ENCODE measurements around the gene EPHA4. TPM values are rescaled to one million over a fixed set of nuclear protein-coding genes. Genes with fewer than 3 reads are reported as not detected.

Gene EPHA4
- total RNA-seq, 1 donor from 2014 or later = 51.2 TPM

DNA sequence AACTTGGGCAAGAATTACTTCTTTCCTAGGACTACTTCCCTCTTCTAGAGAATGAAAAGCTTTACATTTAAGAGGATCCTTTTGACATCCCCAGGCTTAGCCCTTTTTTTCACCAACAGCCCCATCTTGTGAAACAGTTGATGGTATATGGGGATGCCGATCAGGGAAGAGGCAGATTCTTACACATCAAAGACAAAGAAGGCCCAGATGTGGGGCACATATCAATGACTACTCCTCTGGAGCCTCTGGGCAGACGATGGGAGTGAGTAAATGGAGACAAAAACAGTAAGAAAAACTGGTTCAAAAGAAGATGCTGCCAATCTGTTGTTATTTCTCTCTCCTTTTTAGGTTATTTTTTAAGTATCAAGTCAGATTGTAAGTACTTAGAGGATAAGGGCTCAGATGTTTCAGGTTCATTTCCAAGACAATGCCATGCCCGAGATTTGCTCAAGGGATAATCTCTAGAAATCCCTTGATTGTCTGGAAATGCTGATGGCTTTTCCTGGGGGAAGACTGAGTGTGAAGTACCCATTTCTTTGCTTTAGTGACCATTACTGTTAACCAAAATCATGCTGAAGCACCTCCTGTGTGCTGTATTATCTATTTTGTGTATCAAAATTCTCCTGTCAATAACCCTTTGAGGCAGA, 117.5 kb downstream of the EPHA4 start:
- H3K9me3 ChIP-seq = no peaks in the 10 kb centered on the region
- intact Hi-C loops (cut with DNase I) = no loop called here

DNA sequence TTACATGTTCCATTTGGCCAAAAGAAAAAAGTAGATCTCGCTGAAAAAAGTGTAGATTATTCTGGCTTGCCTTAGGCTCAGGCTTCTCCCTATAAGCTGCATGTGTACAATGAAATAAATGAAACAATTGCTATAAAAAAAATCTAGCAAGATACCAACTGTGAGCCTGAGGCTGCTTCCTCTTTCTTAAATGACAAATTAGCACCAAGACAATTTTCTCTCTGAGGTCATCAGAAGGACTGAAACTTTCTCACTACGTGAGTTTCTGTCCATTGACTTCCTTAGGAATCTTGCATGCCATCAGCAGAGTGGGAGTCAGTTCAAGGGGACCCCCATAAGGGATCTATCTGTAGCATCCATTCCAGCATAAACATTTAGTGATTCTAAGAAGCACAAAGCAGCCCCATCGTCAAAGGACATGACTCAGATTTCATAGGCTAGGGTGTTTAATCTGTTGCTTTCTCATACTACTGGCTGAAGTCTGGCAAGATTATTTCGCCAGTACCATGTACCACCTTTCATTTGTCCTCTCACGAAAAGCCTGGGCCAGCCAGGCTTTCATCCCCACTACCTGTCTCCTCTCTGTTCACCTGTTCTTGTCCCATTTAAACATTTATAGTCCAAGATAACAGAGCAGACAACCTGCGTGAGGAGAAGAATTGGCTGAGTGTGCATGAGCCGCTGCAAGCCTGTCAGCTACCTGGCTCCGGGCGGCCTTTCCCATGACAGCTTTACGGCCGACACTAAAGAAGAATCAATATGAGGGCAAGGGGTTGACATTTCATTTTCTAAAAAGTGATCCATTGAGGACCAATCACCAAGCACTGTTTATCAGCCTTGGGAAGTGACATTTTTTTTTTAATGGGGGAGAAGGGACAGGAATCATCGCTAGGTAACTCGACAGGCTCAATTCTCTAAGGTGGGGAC, 120.0 kb downstream of the EPHA4 start:
- H3K27ac ChIP-seq = no peak overlapping the region
- H3K4me3 ChIP-seq = no peak overlapping the region
- peaks cover 3 to 7% of the 10 kb centered on the region in 2 donors for H3K36me3 ChIP-seq
- H3K4me1 ChIP-seq = no peaks in the 10 kb centered on the region
- TF ChIP-seq, protein P1, sequence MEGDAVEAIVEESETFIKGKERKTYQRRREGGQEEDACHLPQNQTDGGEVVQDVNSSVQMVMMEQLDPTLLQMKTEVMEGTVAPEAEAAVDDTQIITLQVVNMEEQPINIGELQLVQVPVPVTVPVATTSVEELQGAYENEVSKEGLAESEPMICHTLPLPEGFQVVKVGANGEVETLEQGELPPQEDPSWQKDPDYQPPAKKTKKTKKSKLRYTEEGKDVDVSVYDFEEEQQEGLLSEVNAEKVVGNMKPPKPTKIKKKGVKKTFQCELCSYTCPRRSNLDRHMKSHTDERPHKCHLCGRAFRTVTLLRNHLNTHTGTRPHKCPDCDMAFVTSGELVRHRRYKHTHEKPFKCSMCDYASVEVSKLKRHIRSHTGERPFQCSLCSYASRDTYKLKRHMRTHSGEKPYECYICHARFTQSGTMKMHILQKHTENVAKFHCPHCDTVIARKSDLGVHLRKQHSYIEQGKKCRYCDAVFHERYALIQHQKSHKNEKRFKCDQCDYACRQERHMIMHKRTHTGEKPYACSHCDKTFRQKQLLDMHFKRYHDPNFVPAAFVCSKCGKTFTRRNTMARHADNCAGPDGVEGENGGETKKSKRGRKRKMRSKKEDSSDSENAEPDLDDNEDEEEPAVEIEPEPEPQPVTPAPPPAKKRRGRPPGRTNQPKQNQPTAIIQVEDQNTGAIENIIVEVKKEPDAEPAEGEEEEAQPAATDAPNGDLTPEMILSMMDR (IDR thresholded peaks at IDR 0.05) = no peak
- intact Hi-C loops (cut with DNase I) = no loop called here
- no peak for DNase-seq (ENCODE audit: low spot score in 2 of 2)
- H3K9me3 ChIP-seq = no peaks in the 10 kb centered on the region
- H3K27me3 ChIP-seq = no peaks in the 10 kb centered on the region

More for the DNA sequence above, 117.5 kb downstream of the EPHA4 start:
- H3K27ac ChIP-seq = no peak overlapping the region
- H3K36me3 ChIP-seq = peaks cover 3 to 7% of the 10 kb centered on the region in 2 donors
- no peaks in the 10 kb centered on the region for H3K27me3 ChIP-seq
- DNase-seq (ENCODE audit: low spot score in 2 of 2) = no peak
- H3K4me1 ChIP-seq = no peaks in the 10 kb centered on the region
- H3K4me3 ChIP-seq = no peak overlapping the region
- TF ChIP-seq, protein P1 (IDR thresholded peaks at IDR 0.05) = no peak

DNA sequence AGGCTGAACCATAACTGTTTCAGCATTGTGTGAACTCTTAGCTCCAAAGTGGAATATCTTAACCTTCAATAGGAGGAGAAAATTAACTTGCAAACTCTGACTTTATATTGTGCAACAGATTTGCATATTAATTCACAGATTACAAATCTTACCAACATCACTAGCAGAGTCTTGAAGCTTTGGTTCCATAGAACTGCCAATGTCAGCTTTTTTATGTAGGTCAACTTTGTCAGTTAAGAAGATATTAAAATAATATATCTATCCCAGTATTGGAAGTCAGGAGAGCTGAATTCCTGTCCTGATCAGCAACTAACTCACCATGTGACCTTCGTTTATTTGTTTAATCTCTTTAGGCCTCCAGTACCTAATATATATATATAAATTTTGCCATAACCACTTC, 121.8 kb downstream of the EPHA4 start:
- Histone ChIP-seq H3K4me3 (no peak overlapping the region), H3K27ac (no peak overlapping the region), H3K9me3 (no peaks in the 10 kb centered on the region), H3K27me3 (no peaks in the 10 kb centered on the region), H3K36me3 (peaks cover 1 to 3% of the 10 kb centered on the region in 2 donors), H3K4me1 (no peaks in the 10 kb centered on the region)
- intact Hi-C loops (cut with DNase I) = no loop called here
- no peak for DNase-seq (ENCODE audit: low spot score in 2 of 2)
- TF ChIP-seq, protein P1 (IDR thresholded peaks at IDR 0.05) = no peak

DNA sequence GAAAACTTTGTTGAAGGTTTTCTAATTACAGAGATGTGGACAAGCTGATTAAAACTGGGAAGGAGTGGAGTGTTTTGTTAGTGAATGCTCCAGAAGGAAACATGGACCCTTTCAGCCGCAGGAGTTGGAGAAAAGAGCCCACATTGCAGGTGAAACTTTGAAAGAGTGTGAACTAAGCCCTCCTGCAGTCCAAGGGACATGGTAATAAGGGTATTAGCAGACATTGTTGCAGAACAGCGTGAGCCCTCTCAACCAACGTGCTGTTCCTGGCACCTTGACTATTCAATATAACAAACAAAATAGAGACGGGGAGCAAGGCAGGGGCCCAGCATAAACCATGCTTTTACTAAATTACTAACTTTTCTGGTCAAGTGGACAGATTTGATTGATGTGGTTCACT, 122.7 kb downstream of the EPHA4 start:
- DNase-seq (ENCODE audit: low spot score in 2 of 2) = no peak
- no peak overlapping the region for H3K4me3 ChIP-seq
- H3K4me1 ChIP-seq = no peaks in the 10 kb centered on the region
- no peak overlapping the region for H3K27ac ChIP-seq
- no peaks in the 10 kb centered on the region for H3K9me3 ChIP-seq
- no peaks in the 10 kb centered on the region for H3K27me3 ChIP-seq
- no peaks in the 10 kb centered on the region for H3K36me3 ChIP-seq
- TF ChIP-seq, protein P1 (IDR thresholded peaks at IDR 0.05) = no peak
- intact Hi-C loops (cut with DNase I) = no loop called here

DNA sequence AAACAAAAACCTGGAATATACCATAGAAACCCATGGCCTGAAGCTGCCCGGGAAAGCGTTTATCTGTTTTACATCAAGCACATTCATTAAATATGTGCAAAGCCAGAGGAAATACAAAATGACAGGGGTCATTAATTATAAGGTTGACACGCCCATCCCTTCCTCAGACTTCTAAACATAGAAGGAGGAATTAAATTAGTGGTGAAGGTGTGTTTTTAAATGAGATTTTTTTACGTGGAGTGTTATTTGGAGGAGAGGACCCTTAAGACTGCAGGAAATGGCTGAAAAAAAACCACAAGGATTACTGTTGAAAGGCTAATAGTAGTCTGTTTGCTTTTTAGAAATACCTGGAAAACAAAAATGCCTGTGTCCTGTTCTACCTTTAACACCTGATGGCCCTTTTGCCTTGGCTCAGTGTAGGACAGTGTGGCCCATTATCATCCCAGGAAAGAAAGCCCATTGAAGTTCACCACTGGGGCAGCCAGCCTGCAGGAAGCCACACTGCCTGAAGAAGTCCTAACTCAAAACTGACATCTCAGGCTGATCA, 123.2 kb downstream of the EPHA4 start:
- DNase-seq (ENCODE audit: low spot score in 2 of 2) = no peak
- Histone ChIP-seq H3K4me1 (peaks cover 0 to 3% of the 10 kb centered on the region in 2 donors), H3K9me3 (no peaks in the 10 kb centered on the region), H3K4me3 (no peak overlapping the region), H3K27ac (no peak overlapping the region), H3K36me3 (no peaks in the 10 kb centered on the region), H3K27me3 (no peaks in the 10 kb centered on the region)
- TF ChIP-seq, protein P1 (IDR thresholded peaks at IDR 0.05) = no peak
- intact Hi-C loops (cut with DNase I) = no loop called here

Measured in ascending aorta (tissue), 2 donors.